Activated T-helper 1 cell treated with anti-CD3 and anti-CD28 coated beads, Interleukin-2, amount 50 U/mL, for 16 hours (primary cell): ENCODE measurements around the gene PIEZO1.
"Not testable (repeated sequence)": the region's sequence is repeated elsewhere in the genome, so short reads cannot be mapped to it uniquely, and the experiment has no call there.

Experiments
- DNase-seq, 2 donors: peaks; one replicate each; pipeline ENCODE4 v3.0.0-alpha.2; 2020; ENCODE audit warnings: low read depth in 1 of 2, low spot score in 1 of 2

Gene PIEZO1

DNA sequence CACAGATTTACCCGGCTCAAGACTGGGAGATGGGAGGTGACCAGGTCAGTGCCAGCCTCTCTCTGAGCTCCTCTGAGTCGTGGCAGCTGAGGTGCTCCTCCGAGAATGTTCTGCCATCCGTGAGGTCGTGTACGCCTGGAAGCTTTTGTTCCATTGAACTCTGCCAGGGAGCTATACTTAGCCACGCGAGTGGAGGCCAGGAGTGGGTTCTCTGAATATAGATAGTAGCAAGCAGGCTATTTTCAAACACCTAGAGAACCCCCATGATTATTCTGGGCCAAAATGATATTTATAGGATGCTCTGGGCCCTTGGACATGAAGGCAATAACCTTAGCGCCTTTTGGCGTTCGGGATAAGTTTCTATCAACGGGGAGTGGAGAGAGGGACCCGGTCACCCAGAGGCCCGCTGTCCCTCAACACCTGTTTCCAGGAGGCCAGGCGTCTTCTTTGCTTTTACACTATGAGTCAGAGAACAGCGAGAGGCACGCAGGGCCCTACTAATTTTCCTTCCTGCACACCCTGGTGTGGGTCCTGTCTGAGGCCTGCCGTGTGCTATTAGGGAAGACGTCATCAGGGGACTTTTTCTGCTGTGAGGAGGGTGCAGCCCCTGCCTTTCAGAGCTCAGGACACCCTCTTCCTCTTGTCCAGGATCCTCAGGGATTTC lies 111.2 kb downstream of the PIEZO1 start:
- DNase-seq: no peak

DNA sequence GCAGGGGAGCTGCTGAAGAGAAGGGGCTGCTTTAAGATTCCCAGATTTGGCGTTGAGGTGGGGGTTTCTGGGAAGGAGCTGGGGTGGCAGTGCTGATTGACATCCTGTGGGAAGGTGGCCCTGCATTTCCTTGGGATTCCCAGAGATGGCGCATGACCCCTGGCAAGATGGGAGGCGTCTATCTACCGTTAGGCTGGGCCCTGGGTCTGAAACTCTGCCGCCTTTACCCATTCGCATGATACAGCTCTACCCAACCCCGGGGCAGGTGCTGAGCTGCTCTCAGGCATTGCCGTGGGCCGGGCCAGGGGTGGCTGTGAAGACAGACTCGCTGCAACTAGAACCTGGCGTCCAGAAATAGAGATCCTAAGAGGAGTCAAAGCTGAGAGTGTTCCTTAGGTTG lies 112.2 kb downstream of the PIEZO1 start:
- DNase-seq: no peak

DNA sequence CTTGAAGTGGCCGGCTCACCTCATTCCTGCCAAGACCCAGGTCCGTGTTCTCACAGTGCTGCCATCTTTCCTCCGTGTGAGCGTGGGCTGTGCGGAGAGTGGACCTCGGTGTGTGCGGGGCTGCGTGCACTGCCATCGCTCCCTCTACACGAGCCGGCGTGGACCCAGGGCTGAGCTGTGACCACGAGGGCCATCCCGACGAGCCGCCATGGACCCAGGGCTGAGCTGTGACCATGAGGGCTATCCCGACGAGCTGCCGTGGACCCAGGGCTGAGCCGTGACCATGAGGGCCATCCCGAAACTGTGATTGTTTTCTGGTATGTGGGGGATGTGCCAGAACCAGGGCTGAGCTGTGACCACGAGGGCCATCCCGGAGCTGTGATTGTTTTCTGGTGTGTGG lies 113.2 kb downstream of the PIEZO1 start:
- DNase-seq: no peak

- DNase-seq: no peak
Observed at GRCh38 chr16:88669980-88670379, 115.0 kb downstream of the PIEZO1 start.

DNA sequence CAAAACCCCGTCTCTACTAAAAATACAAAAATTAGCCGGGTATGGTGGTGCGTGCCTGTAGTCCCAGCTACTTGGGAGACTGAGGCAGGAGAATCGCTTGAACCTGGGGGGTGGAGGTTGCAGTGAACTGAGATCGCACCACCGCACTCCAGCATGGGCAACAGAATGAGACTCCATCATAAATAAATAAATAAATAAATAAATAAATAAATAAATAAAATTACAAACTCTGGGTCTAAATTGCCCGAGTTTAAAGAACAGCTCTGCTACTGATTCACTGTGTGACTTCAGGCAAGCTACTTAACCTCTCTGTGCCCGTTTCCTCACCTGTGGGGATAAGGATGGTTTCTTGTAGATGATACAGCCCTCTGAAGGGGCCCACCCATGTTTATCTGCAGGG lies 115.5 kb downstream of the PIEZO1 start:
- DNase-seq: not testable (repeated sequence)

GRCh38 chr16:88667461-88667860 lies 117.6 kb downstream of the PIEZO1 start:
- DNase-seq: no peak

GRCh38 chr16:88665570-88665969 lies 119.5 kb downstream of the PIEZO1 start:
- no peak for DNase-seq
